GM21717 (cell line): ENCODE results near the gene CLIP4.
A peak's percentile ranks its signal among the peaks of the same experiment; 100 is the strongest.

Experiments
- ATAC-seq: cut with Tn5 transposase; IDR thresholded peaks from one replicate; pipeline ENCODE4 v1.9.1; 2021; ENCODE audit warnings: mild to moderate bottlenecking, moderate library complexity; ENCODE audit not compliant: unreplicated experiment

Gene CLIP4

GRCh38 chr2:29130295-29130694 lies 15.1 kb downstream of the CLIP4 start:
- ATAC-seq: peak; percentile 61

GRCh38 chr2:29134933-29135332 lies 19.7 kb downstream of the CLIP4 start:
- ATAC-seq: no peak

DNA sequence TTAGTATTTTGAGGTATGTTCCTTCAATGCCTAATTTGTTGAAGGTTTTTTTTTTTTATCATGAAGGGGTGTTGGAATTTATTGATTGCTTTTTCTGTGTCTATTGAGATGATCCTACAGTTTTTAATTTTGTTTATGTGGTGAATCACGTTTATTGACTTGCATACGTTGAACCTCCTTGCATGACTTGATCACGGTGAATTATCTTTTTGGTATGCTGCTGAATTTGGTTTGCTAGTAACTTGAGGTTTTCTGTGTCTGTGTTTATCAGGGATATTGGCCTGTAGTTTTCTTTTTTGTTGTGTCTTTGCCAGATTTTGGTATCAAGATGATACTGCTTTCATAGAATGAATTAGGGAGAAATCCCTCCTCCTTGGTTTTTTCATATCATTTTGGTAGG lies 23.9 kb downstream of the CLIP4 start:
- no peak for ATAC-seq

DNA sequence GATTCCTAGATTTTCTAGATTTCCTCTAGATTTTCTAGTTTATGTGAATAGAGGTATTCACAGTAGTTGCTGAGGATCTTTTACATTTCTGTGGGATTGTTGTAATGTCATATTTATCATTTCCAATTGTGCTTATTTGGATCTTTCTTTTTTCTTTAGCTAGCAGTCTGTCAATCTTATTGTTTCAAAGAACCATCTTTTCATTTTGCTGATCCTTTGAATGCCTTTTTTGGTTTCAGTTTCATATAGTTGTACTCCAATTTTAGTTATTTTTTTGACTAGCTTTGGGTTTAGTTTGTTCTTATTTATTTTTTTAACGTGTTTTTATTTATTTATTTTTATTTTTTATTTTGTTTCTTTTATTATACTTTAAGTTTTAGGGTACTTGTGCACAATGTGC lies 24.5 kb downstream of the CLIP4 start:
- no peak for ATAC-seq

GRCh38 chr2:29143657-29144056 lies 28.4 kb downstream of the CLIP4 start:
- no peak for ATAC-seq

- no peak for ATAC-seq
These were observed 31.0 kb downstream of the CLIP4 start for GRCh38 chr2:29146197-29146596.

DNA sequence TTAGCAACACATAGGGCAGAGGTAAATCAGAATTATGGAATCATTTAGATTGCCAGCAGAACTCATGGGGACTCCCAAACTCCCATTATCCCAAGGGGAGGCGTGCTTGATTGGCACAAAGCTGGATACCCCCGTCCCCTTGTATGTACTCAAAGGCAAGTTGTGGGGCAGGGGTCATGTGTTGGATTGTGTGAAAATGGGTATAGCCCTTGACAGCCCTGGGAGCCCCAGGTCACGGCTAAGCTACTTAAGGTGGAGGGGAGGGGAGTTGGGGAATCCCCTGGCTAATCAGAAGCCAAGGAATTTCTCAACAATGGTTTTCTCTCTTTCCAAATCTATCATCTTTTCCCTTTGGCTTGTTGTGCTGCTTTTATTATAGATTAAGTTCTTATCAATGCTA lies 32.7 kb downstream of the CLIP4 start:
- ATAC-seq: no peak

- no peak for ATAC-seq
These were observed 39.4 kb downstream of the CLIP4 start for GRCh38 chr2:29154610-29155009.

DNA sequence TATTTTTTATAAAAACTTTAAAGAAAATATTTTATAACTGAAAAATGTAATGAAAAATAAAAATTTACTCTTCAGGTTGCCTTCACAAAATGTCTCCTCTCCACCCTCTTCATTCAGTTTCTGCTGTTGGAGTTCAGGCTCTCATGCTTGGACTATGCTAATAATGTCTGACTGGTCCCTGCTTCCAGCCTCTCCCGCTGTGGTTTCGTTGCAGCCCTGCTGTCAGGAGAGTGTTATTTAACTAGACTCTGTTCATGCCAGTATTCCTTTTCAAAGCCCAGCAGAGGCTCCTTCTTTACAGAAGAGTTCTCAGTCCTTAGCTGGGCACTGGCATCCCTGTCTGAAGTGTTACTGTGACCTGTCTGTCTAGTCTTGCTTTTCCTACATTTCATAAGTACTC lies 40.4 kb downstream of the CLIP4 start:
- no peak for ATAC-seq

DNA sequence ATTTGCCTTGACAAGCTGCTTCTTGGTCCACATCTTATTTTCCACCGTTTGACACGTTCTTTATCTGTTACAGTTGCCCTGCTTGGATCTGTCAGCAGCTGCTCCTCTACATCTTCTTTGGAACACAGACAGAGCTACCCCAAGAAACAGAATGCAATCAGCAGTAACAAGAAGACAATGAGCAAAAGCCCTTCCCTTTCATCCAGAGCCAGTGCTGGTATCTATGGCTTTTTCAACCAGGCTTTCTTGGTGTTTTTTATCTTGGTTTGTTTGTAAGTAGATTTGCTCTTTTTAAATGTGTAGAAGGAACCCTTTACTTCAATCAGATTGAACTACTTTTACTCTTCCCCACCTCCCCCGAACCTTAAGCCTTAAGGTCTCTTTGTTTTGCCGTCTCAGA lies 41.9 kb downstream of the CLIP4 start:
- no peak for ATAC-seq

GRCh38 chr2:29159125-29159524 lies 43.9 kb downstream of the CLIP4 start:
- no peak for ATAC-seq

DNA sequence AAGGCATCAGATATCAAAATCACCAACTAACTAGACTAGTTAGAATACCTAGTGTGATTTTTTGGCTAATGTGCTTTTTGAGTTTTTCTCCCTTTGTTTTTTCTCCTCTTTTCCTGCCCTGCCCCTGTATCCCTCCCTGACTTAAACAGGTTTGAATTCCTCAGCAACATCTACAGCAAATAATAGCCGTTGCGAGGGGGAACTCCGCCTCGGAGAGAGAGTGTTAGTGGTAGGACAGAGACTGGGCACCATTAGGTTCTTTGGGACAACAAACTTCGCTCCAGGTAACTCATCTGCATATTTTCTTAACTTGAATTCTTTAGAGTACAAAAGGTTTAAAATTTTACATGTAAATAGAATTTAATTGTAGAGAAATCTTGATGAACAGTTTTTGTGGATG lies 45.0 kb downstream of the CLIP4 start:
- no peak for ATAC-seq

GRCh38 chr2:29162204-29162928 lies 47.2 kb downstream of the CLIP4 start:
- no peak for ATAC-seq

DNA sequence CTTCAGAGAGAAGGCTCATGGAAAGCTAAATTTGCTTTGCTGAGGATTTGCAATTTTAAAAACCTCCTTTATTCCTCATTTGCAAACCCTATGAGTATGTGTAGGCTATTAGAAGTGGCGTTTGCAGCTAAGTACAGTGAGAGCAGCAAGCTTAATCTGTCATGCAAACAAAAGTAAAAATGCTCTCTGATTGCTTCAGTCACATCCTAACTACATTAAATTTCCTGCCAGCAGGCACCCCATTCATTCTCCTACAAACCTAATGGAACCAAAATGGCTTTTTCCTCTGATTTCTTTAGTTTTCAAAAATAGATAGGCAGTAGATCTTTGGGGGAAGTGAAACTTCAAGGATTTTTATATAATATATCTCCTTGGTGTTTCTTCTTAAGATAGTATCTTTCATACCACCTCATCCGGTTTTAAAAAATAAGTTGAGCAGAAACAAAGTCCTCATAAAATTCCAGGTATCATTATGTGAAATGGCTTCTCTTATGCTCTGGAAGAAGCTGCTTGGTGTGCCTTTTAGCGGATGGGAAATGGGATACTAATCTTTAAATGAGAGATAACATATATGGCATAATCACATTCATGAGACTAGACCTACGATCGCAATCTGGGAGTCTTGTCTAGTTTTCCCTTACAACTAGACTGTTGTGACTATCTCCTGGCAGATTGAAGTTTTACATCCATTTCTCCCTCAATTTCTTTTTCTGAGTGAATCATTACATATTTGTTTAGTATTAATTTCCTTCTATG lies 49.1 kb downstream of the CLIP4 start:
- no peak for ATAC-seq

DNA sequence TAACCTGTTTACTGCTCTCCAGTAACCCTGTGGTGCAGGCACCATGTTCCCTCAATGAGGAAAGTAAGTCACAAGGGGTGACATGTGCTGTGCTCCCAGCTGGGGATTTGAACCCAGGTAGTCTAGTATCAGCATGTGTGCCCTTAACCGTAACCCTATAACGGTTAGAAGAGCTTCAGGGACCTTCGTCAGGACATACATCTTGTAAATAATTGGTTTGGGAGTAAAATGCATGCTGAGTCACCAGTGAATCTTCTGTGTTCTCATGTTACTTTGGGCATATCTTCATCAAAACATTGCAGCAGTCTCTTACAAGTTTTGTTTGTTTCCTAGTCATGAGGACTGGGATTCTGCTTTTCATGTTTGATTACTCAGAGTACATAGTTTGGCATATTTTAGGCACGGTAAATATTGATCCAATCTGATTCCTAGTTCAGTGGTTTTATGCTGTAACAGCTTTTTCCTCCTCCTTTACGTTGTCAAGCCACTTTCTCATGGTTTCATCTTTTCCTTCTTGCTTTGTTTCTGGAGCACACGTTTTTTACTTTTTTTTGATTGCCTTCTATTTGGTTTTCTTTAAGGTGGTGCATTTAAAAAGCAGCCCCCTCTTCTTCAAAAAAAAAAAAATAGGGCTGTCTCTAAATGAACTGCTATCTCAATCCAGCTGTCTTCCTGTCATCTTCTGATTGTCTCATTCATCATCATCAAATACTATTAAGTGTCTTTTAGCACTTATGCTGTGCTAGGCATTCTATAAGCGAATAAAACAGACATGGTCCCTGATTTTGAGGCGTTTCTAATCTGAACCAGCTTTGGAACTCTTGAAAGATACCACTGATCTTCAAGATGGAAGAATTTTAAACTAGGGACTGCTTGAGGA lies 50.4 kb downstream of the CLIP4 start:
- no peak for ATAC-seq

- ATAC-seq: no peak
These were observed 51.2 kb downstream of the CLIP4 start for GRCh38 chr2:29166242-29167039.

DNA sequence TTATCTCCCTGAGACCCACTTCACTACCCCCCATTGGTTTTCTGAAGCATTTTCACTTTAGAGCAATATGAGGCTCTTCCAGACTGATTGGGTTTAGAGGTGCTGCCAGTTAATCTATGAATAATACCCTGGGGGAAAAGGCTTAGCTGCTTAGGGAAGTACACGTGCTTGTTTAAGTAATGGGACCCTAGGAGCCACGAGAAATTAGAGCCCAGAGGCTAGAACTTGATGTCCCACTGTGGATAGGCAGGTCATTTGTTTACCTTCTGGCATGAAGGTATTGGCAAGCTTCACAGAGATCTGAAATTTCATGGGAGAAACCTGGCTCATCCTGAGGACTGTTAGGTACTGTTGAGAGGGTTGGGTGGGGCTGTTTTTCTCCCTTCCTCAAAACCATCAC lies 59.7 kb downstream of the CLIP4 start:
- no peak for ATAC-seq

DNA sequence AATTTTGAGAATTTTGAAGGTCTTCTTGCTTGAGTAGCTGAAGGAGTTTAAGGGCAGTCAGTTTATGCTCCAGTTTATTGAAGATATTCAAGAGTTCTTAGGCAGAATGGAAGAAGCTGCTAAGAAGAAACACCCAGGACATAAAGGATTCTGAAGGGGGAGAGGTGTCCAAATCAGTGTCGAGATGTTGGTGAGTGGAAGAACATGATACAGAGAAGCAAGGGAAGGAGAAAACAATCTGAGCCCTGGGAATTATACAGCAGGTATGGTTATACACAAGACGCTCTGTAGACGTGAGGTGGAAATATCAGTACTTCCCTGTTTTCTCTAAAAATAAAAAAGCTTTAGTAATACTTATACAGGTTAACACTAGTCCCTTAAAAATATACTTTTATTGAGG lies 60.1 kb downstream of the CLIP4 start:
- ATAC-seq: no peak

- ATAC-seq: no peak
These were observed 67.1 kb downstream of the CLIP4 start for GRCh38 chr2:29182334-29182733.

GRCh38 chr2:29182920-29183319 lies 67.7 kb downstream of the CLIP4 start:
- ATAC-seq: no peak

DNA sequence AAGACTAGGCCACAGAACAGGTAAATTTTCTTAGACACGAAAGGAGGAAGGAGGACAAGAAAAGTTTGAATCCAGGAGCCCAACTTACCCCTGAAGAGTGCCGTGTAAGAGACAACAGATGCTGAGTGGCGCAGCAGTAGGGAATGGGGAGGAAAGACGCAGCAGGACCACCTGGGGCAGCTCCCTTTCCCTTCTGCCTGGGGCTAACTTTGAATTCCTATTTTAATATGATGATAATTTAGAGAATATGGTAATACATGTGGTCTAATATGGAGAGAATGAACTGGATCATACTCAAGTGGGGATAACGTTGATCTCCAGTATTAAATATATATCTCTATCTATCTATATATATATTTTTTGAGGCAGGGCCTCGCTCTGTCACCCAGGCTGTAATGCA lies 69.3 kb downstream of the CLIP4 start:
- ATAC-seq: no peak
